CD4-positive, CD25-positive, alpha-beta regulatory T cell (primary cell): ENCODE measurements around the gene GTF3C1. TPM values are rescaled to one million over a fixed set of nuclear protein-coding genes. Genes with fewer than 3 reads are reported as not detected.

Experiments used
- ATAC-seq, 2 donors: fragments of 150-1000 bp; cut with Tn5 transposase; one replicate each; pipeline ENCODE4 v1.10.0; 2021; ENCODE audit warnings: low read depth in 2 of 2, moderate number of reproducible peaks in 2 of 2, moderate library complexity in 1 of 2
- DNase-seq, 3 donors: peaks; one replicate each; pipeline versions ENCODE4 v3.0.0 to v3.0.0-alpha.2; 2012 to 2022; ENCODE audit warnings: mixed read lengths in 1 of 3
- H3K27ac ChIP-seq: one replicate; pipeline ENCODE4 v1.7.0; 2013; ENCODE audit warnings: mild to moderate bottlenecking, low read length; ENCODE audit not compliant: insufficient read depth, poor library complexity, severe bottlenecking
- H3K27me3 ChIP-seq: one replicate; pipeline ENCODE4 v1.7.0; 2013; ENCODE audit warnings: low read length; ENCODE audit not compliant: control insufficient read depth, insufficient read depth
- H3K36me3 ChIP-seq: one replicate; pipeline ENCODE4 v1.7.0; 2013; ENCODE audit warnings: mild to moderate bottlenecking, low read length, moderate library complexity; ENCODE audit not compliant: control insufficient read depth, insufficient read depth
- H3K4me1 ChIP-seq: 2 replicates; pipeline ENCODE4 v1.7.0; 2013; ENCODE audit warnings: mild to moderate bottlenecking, low read length; ENCODE audit not compliant: insufficient read depth, control insufficient read depth, poor library complexity, severe bottlenecking
- H3K4me3 ChIP-seq: one replicate; pipeline ENCODE4 v1.7.0; 2013; ENCODE audit warnings: low read depth, mild to moderate bottlenecking, low read length, moderate library complexity
- H3K9me3 ChIP-seq, 2 experiments: 1 replicate in 1 of 2; 2 replicates in 1 of 2; pipeline ENCODE4 v1.7.0; 2013; ENCODE audit warnings: low read length in 2 of 2, mild to moderate bottlenecking in 1 of 2, moderate library complexity in 1 of 2; ENCODE audit not compliant: control insufficient read depth in 2 of 2
- H3K27ac Mint-ChIP-seq, 3 donors: one replicate each; pipeline ENCODE4 v1.8.0; 2020 to 2022; ENCODE audit warnings: mild to moderate bottlenecking in 3 of 3, mixed read lengths in 3 of 3, moderate library complexity in 2 of 3
- H3K27me3 Mint-ChIP-seq: one replicate; pipeline ENCODE4 v1.8.0; 2022; ENCODE audit warnings: mild to moderate bottlenecking, mixed read lengths
- H3K36me3 Mint-ChIP-seq: one replicate; pipeline ENCODE4 v1.8.0; 2020; ENCODE audit warnings: mixed read lengths
- H3K4me1 Mint-ChIP-seq, 4 donors: one replicate each; pipeline ENCODE4 v1.8.0; 2020 to 2022; ENCODE audit warnings: mixed read lengths in 4 of 4, mild to moderate bottlenecking in 1 of 4
- H3K4me3 Mint-ChIP-seq, 4 donors: one replicate each; pipeline ENCODE4 v1.8.0; 2020 to 2022; ENCODE audit warnings: mild to moderate bottlenecking in 4 of 4, mixed read lengths in 4 of 4, moderate library complexity in 3 of 4
- H3K9me3 Mint-ChIP-seq, 7 donors: one replicate each; pipeline ENCODE4 v1.8.0; 2020 to 2022; ENCODE audit warnings: mixed read lengths in 7 of 7, mild to moderate bottlenecking in 3 of 7, moderate library complexity in 2 of 7
- polyA plus RNA-seq, 4 donors: library from polyadenylated mRNA; unstranded; fragments of 300-500 nt; fragmentation: Illumina TruSeq; gene quantifications; one replicate each; pipeline ENCODE4 v1.2.3, GENCODE V29; 2021
- total RNA-seq: library from RNA; stranded (reverse); gene quantifications from one replicate; pipeline ENCODE4 v1.2.3, GENCODE V29; 2022

The GTF3C1 gene
- total and polyA plus RNA-seq, 5 donors from 2014 or later = 14.9 to 57.2 (median 21.2) TPM

DNA sequence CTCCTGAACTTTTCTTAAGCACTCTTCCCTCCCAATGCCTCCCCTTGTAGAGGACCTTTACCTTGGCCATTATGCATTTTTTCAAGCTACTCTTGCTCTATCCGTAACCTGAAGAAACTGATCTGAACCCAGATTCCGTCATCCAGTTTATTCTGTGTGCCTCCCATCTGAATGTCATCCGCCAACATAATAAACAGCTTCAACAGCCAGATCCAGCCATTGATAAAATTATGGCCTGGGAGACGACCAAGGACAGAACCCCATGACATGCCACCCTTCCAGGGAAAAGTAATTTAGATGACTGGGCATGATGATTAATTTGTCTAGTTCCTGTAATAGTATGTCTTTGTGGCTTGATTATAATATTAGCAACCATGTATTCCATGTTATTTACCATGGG is 42.1 kb upstream of the GTF3C1 start:
- ATAC-seq (no peak), DNase-seq (no peak)
- H3K9me3 Mint-ChIP-seq = peaks cover 0 to 2% (median 0%) of the 10 kb centered on the region in 7 donors
- H3K27ac Mint-ChIP-seq = no peak overlapping the region
- peaks cover 14% of the 10 kb centered on the region for H3K36me3 Mint-ChIP-seq
- H3K27me3 ChIP-seq = no peaks in the 10 kb centered on the region
- no peak overlapping the region for H3K4me3 Mint-ChIP-seq
- no peaks in the 10 kb centered on the region for H3K9me3 ChIP-seq
- no peaks in the 10 kb centered on the region for H3K4me1 ChIP-seq
- no peaks in the 10 kb centered on the region for H3K27me3 Mint-ChIP-seq
- peaks cover 0 to 6% (median 2%) of the 10 kb centered on the region in 4 donors for H3K4me1 Mint-ChIP-seq
- H3K27ac ChIP-seq = no peak overlapping the region
- H3K36me3 ChIP-seq = no peaks in the 10 kb centered on the region
- no peak overlapping the region for H3K4me3 ChIP-seq

DNA sequence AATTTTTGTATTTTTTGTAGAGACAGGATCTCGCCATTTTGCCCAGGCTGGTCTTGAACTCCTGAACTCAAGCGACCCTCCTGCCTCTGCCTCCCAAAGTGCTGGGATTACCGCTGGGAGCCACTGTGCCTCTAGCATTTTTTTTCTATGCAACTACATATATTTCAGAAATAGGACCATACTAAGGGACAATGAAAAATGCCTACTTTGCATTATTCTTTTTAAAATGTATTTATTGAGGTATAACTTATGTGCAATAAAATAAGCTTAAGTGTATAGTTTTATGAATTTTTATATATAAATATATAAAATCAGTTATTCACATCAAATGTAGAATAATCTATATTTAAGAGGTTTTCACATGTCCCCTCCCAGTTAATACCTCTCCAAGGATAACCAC is 38.3 kb upstream of the GTF3C1 start:
- H3K27me3 Mint-ChIP-seq = no peaks in the 10 kb centered on the region
- peaks cover 0 to 2% (median 0%) of the 10 kb centered on the region in 7 donors for H3K9me3 Mint-ChIP-seq
- H3K27me3 ChIP-seq = no peaks in the 10 kb centered on the region
- H3K9me3 ChIP-seq = no peaks in the 10 kb centered on the region
- H3K27ac Mint-ChIP-seq = no peak overlapping the region
- no peak overlapping the region for H3K27ac ChIP-seq
- H3K4me1 Mint-ChIP-seq = peaks cover 0 to 6% (median 2%) of the 10 kb centered on the region in 4 donors
- no peaks in the 10 kb centered on the region for H3K36me3 ChIP-seq
- peaks cover 28% of the 10 kb centered on the region for H3K36me3 Mint-ChIP-seq
- no peak overlapping the region for H3K4me3 ChIP-seq
- no peak overlapping the region for H3K4me3 Mint-ChIP-seq
- H3K4me1 ChIP-seq = no peaks in the 10 kb centered on the region
- ATAC-seq = no peak
- DNase-seq = no peak

DNA sequence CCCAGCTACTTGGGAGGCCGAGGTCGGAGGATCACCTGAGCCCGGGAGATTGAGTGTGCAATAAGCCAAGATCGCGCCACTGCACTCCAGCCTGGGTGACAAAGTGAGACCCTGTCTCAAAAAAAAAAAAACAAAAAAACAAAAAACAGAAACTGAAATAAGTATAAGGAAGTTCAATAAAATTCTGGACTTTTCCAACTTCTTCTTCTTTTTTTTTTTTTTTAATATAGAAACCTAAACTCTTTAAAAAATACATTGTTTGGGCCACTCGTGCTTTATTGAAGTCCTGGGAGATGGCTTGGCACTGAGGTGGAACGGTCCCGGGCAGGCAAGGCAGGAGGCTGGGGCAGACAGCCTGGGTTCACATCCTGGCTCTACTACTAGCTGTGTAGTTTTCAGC is 37.0 kb upstream of the GTF3C1 start:
- Histone ChIP-seq H3K27me3 (no peaks in the 10 kb centered on the region), H3K27ac (no peak overlapping the region), H3K4me3 (no peak overlapping the region), H3K9me3 (no peaks in the 10 kb centered on the region), H3K36me3 (peaks cover 2% of the 10 kb centered on the region), H3K4me1 (no peaks in the 10 kb centered on the region)
- H3K4me3 Mint-ChIP-seq = no peak overlapping the region
- ATAC-seq = no peak
- peaks cover 0 to 2% (median 0%) of the 10 kb centered on the region in 7 donors for H3K9me3 Mint-ChIP-seq
- peaks cover 32% of the 10 kb centered on the region for H3K36me3 Mint-ChIP-seq
- DNase-seq = no peak
- peaks cover 0 to 2% (median under 1%) of the 10 kb centered on the region in 4 donors for H3K4me1 Mint-ChIP-seq
- H3K27me3 Mint-ChIP-seq = no peaks in the 10 kb centered on the region
- no peak overlapping the region for H3K27ac Mint-ChIP-seq

DNA sequence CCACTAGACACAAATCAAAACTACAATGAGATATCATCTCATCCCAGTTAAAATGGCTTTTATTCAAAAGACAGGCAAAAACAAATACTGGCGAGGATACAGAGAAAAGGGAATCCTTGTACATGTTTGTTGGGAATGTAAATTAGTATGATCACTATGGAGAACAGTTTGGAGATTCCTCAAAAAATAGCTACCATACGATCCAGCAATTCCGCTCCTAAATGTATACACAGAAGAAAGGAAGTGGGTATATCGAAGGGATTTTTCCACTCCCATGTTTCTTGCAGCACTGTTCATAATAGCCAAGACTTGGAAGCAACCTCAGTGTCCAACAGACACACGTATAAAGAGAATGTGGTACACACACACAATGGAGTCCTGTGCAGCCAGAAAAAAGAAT is 35.5 kb upstream of the GTF3C1 start:
- Mint-ChIP-seq H3K4me3 (no peak overlapping the region), H3K9me3 (peaks cover 0 to 2% (median 0%) of the 10 kb centered on the region in 7 donors), H3K27me3 (no peaks in the 10 kb centered on the region), H3K4me1 (peaks cover 0 to 4% (median 0%) of the 10 kb centered on the region in 4 donors), H3K36me3 (peaks cover 35% of the 10 kb centered on the region), H3K27ac (peak overlapping the region in 1 of 3 donors; percentile 63)
- ATAC-seq = no peak
- no peak for DNase-seq
- Histone ChIP-seq H3K4me1 (no peaks in the 10 kb centered on the region), H3K4me3 (no peak overlapping the region), H3K27ac (no peak overlapping the region), H3K9me3 (no peaks in the 10 kb centered on the region), H3K36me3 (peaks cover 2% of the 10 kb centered on the region), H3K27me3 (no peaks in the 10 kb centered on the region)

DNA sequence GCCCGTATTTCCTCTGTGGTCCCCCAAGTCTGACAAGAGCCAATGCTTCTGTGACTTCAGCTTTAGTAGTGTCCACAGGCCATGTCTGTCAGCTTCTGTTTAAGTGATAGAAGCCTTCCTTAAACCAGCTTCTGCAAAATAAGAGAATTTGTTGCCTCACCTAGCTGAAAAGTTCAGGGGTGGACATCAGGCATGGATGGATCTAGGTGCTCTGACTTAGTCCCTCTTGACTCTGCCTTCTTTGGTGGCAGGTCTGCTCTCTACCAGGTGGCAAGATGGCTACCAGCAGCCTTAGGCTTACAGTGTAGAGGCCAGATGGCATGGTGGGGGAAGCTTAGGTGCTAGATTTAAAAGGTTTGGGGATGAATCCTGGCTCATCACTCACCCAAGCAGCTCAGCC is 33.9 kb upstream of the GTF3C1 start:
- Mint-ChIP-seq H3K36me3 (peaks cover 39% of the 10 kb centered on the region), H3K27me3 (no peaks in the 10 kb centered on the region)
- no peak for ATAC-seq

DNA sequence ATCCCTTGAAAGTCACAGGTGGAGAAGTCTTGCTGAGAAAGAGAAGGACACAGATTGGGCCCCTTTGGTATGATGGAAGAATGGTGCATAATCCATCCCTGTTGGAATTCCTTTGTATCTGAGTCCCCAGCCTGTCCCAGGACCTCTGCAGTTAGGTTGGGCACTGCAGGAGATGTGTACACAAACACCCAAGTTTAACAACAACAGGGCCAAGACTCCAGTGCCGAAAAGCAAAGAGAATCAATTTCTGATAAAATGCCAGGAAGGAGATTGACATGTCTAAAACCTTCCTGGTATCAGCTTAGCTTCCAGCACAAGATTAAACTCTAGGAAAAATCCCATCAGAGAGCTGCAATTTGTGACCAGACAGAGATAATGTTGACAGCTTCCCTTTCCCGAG is 33.2 kb upstream of the GTF3C1 start:
- H3K27me3 ChIP-seq = no peaks in the 10 kb centered on the region
- ATAC-seq = no peak
- H3K4me3 Mint-ChIP-seq = no peak overlapping the region
- no peak overlapping the region for H3K27ac ChIP-seq
- no peaks in the 10 kb centered on the region for H3K27me3 Mint-ChIP-seq
- DNase-seq = no peak
- peaks cover 2% of the 10 kb centered on the region for H3K36me3 ChIP-seq
- no peak overlapping the region for H3K4me3 ChIP-seq
- H3K9me3 ChIP-seq = no peaks in the 10 kb centered on the region
- peaks cover 0 to 2% (median 0%) of the 10 kb centered on the region in 7 donors for H3K9me3 Mint-ChIP-seq
- no peaks in the 10 kb centered on the region for H3K4me1 ChIP-seq
- peaks cover 0 to 5% (median under 1%) of the 10 kb centered on the region in 4 donors for H3K4me1 Mint-ChIP-seq
- no peak overlapping the region for H3K27ac Mint-ChIP-seq
- peaks cover 39% of the 10 kb centered on the region for H3K36me3 Mint-ChIP-seq

More for the DNA sequence above, 33.9 kb upstream of the GTF3C1 start:
- Mint-ChIP-seq H3K27ac (no peak overlapping the region), H3K9me3 (peaks cover 0 to 2% (median 0%) of the 10 kb centered on the region in 7 donors), H3K4me3 (no peak overlapping the region), H3K4me1 (peaks cover 0 to 5% (median under 1%) of the 10 kb centered on the region in 4 donors)
- H3K27me3 ChIP-seq = no peaks in the 10 kb centered on the region
- no peaks in the 10 kb centered on the region for H3K4me1 ChIP-seq
- DNase-seq = no peak
- H3K9me3 ChIP-seq = no peaks in the 10 kb centered on the region
- H3K27ac ChIP-seq = no peak overlapping the region
- H3K36me3 ChIP-seq = peaks cover 2% of the 10 kb centered on the region
- H3K4me3 ChIP-seq = no peak overlapping the region

DNA sequence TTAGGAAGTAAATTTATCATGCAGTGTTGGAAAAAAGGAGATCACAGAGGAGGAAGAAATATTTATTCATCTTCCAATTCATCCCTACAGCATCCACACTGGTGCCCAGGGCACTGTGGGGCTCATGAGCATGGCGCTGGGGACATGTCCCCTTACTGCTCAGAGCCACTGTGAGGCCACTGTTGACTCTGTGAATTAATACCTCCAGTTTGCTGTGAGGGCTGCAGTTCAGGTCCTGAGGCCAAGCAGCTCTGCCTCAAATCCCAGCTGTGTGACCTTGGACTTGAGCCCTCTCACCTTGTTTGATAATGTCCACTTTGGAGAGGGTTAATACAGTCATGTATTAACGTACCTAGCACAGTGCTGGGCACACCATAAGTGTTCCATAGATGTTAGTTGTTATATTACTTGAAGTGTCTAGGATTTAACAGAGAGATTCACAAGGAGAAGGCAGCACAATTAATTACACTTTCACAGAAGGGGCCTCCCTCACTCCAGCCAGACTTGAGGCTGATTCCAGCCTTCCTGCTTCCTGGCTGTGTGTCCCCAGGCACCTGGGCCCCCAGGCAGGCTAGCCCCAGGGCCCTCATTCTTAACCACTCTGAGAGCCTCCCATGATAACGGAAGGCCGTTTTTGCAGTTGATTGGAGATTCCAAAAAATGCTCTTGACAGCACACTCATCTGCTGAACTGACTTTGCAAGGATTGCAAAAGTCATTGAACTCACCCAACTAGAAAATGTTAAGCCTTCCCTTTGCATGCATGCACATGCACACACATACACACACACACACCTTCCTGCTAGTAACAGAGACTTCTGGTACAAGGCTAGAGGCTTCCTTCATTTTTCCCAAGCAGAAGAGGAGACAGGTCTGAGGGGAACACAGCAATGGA is 29.6 kb upstream of the GTF3C1 start:
- Histone ChIP-seq H3K9me3 (no peaks in the 10 kb centered on the region), H3K4me1 (no peaks in the 10 kb centered on the region), H3K27me3 (no peaks in the 10 kb centered on the region), H3K4me3 (no peak overlapping the region), H3K36me3 (peaks cover 2% of the 10 kb centered on the region), H3K27ac (no peak overlapping the region)
- peaks cover 0 to 5% (median under 1%) of the 10 kb centered on the region in 4 donors for H3K4me1 Mint-ChIP-seq
- H3K27ac Mint-ChIP-seq = peak overlapping the region in 1 of 3 donors; percentile 51
- H3K27me3 Mint-ChIP-seq = no peaks in the 10 kb centered on the region
- DNase-seq = no peak
- no peak overlapping the region for H3K4me3 Mint-ChIP-seq
- H3K36me3 Mint-ChIP-seq = peaks cover 35% of the 10 kb centered on the region
- peaks cover 0 to 2% (median 0%) of the 10 kb centered on the region in 7 donors for H3K9me3 Mint-ChIP-seq
- ATAC-seq = no peak
